ENCODE data around the gene PSKH1. TPM values are rescaled to one million over a fixed set of nuclear protein-coding genes. Genes with fewer than 3 reads are reported as not detected.
"Not testable (repeated sequence)": the region's sequence is repeated elsewhere in the genome, so short reads cannot be mapped to it uniquely, and the experiment has no call there.

PSKH1 gene
- total RNA-seq, 2 experiments from 2014 or later = 21.0 to 21.6 TPM

GRCh38 chr16:67934306-67935100 is 41.4 kb downstream of the PSKH1 start:
- peak overlapping the region; percentile 99 for H3K4me3 Mint-ChIP-seq
- H3K36me3 Mint-ChIP-seq = peaks cover 25% of the 10 kb centered on the region
- peaks cover 26% of the 10 kb centered on the region for H3K4me1 Mint-ChIP-seq
- H3K27ac Mint-ChIP-seq = peak overlapping the region; percentile 98
- CTCF ChIA-PET = interaction anchor here (0.5 to 4.5 kb wide), 6 partner anchors 10 to 413 kb away, joined by 3 to 35 read pairs (median 8); partner anchors contain the start of gene NRN1L
- H3K27me3 Mint-ChIP-seq = no peaks in the 10 kb centered on the region
- no peaks in the 10 kb centered on the region for H3K9me3 Mint-ChIP-seq (ENCODE audit: low read depth)
- no peak for ATAC-seq
- DNase-seq = peak; percentile 40

GRCh38 chr16:67935101-67935401 is 42.0 kb downstream of the PSKH1 start:
- no peaks in the 10 kb centered on the region for H3K9me3 Mint-ChIP-seq (ENCODE audit: low read depth)
- peak overlapping the region; percentile 99 for H3K4me3 Mint-ChIP-seq
- CTCF ChIA-PET = interaction anchor here (0.7 to 4.5 kb wide), 15 partner anchors 9 to 414 kb away, joined by 3 to 35 read pairs (median 4); partner anchors contain the start of genes CARMIL2, NRN1L, RANBP10 and TSNAXIP1
- DNase-seq (no peak), ATAC-seq (no peak)
- H3K4me1 Mint-ChIP-seq = peaks cover 32% of the 10 kb centered on the region
- peak overlapping the region; percentile 98 for H3K27ac Mint-ChIP-seq
- peaks cover 25% of the 10 kb centered on the region for H3K36me3 Mint-ChIP-seq
- H3K27me3 Mint-ChIP-seq = no peaks in the 10 kb centered on the region

DNA sequence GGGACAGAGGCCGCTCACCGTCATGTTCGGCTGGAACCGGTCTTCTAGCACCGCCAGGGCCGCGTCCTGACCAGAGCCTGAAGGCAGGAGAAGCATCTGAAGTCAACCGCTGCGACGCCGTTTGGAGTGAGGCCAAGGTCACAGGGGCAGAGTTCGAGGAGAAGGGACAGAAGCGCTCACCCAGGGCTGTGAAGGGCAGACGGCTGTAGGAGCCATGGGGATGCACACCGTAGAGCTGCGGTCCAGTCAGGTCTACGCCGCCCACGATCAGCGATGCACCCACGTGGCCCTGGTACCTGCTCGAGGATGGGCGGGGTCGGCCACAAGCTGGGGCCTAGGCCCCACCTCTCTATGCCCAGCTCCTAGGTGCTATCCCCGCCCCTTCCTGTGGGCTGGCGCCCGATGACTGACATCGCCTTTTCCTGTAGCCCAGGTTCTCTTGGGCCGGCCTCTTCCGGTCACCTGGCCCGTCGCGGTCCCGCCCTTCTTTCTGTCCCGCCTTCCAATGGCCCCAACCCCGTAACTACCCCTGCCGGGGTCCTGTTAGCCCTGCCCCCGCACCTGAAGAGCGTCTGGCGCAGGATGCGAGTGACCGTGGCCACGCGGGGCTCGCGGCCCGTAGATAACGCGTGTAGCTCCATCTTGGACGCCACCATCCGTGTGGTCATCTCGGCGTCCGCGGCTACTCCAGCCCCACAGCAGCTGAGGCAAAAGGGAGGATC is 42.5 kb downstream of the PSKH1 start:
- no peaks in the 10 kb centered on the region for H3K9me3 Mint-ChIP-seq (ENCODE audit: low read depth)
- H3K27me3 Mint-ChIP-seq = no peaks in the 10 kb centered on the region
- CTCF ChIA-PET = interaction anchor here (0.7 to 4.5 kb wide), 25 partner anchors 9 to 422 kb away, joined by 3 to 35 read pairs (median 4); partner anchors contain the start of genes C16orf86, CARMIL2, ENKD1 and NRN1L
- H3K4me1 Mint-ChIP-seq = peaks cover 37% of the 10 kb centered on the region
- peaks cover 25% of the 10 kb centered on the region for H3K36me3 Mint-ChIP-seq
- ATAC-seq (peak; percentile 88), DNase-seq (peak; percentile 98)
- H3K4me3 Mint-ChIP-seq = peak overlapping the region; percentile 99
- peak overlapping the region; percentile 98 for H3K27ac Mint-ChIP-seq

DNA sequence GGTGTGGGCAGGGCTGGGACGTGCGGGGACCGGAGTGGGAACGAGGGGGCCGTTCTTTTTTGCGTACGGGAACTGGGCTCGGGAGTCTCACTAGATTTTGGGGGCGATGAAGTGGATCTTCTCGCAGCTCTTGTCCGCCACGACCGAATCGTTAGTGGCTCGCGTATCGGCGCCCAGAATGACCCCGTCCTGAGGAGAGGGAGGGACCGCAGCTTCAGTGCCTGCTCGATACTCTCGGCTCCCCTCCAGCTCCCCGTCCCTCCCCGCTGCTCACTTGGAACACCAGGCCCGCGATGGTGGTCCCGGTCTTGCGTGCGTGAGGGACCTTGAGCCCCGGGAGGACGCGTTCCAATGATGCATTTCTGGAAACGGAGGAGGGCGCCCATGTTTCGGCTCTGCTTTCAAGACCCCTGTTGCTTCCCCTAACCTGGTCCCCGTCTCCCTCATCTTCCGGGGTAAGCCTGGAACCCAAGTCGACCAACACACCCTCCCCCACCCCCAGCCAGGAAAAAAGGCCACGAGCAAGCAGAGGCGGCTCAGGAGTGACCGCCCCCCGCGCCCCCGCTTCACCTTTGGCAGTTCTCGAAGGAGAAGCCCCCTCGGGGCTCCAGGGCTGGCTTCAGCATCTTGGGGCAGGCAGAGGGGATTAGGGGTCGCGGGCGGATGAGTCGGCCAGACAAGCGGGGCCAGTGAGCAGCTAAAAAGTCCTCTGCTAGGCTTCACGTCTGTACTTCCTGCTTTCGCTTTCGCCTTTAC is 43.2 kb downstream of the PSKH1 start, which contains the start of gene PSMB10:
Gene PSMB10 (minus strand): TSS at position 727 of the 756 bp plus-strand sequence. CDS start 101 bp downstream, at position 626.
- peaks cover 39% of the 10 kb centered on the region for H3K4me1 Mint-ChIP-seq
- H3K27ac Mint-ChIP-seq = peak within 1 kb of the TSS; percentile 98
- CTCF ChIA-PET = interaction anchor here (0.6 to 4.5 kb wide), 28 partner anchors 8 to 422 kb away, joined by 3 to 35 read pairs (median 4); partner anchors contain the start of genes C16orf86, ENKD1, NRN1L and RANBP10
- no peaks in the 10 kb centered on the region for H3K9me3 Mint-ChIP-seq (ENCODE audit: low read depth)
- H3K36me3 Mint-ChIP-seq = peaks cover 25% of the 10 kb centered on the region
- no peak for DNase-seq
- peak; percentile 66 for ATAC-seq
- H3K4me3 Mint-ChIP-seq = peak within 1 kb of the TSS; percentile 99
- no peaks in the 10 kb centered on the region for H3K27me3 Mint-ChIP-seq

- H3K4me3 Mint-ChIP-seq = peak overlapping the region; percentile 99
- peaks cover 25% of the 10 kb centered on the region for H3K36me3 Mint-ChIP-seq
- H3K27me3 Mint-ChIP-seq = no peaks in the 10 kb centered on the region
- peaks cover 47% of the 10 kb centered on the region for H3K4me1 Mint-ChIP-seq
- peak; percentile 93 for DNase-seq
- H3K27ac Mint-ChIP-seq = peak overlapping the region; percentile 98
- CTCF ChIA-PET = interaction anchor here (0.6 to 4.5 kb wide), 13 partner anchors 9 to 423 kb away, joined by 3 to 35 read pairs (median 5); partner anchors contain the start of genes C16orf86, ENKD1 and NRN1L
- no peaks in the 10 kb centered on the region for H3K9me3 Mint-ChIP-seq (ENCODE audit: low read depth)
- ATAC-seq = no peak
These were observed 44.0 kb downstream of the PSKH1 start for GRCh38 chr16:67936880-67937605.

GRCh38 chr16:67937713-67938112 is 44.7 kb downstream of the PSKH1 start:
- H3K27me3 Mint-ChIP-seq; H3K9me3 Mint-ChIP-seq (ENCODE audit: low read depth); DNase-seq; ATAC-seq: not testable (repeated sequence)
- peaks cover 27% of the 10 kb centered on the region for H3K36me3 Mint-ChIP-seq
- H3K27ac Mint-ChIP-seq = peak overlapping the region; percentile 98
- peaks cover 49% of the 10 kb centered on the region for H3K4me1 Mint-ChIP-seq
- CTCF ChIA-PET = interaction anchor here (0.7 to 4.5 kb wide), 4 partner anchors 10 to 122 kb away, joined by 3 to 35 read pairs (median 14); partner anchors contain the start of gene NRN1L
- H3K4me3 Mint-ChIP-seq = peak overlapping the region; percentile 99

GRCh38 chr16:67939507-67940445 is 46.7 kb downstream of the PSKH1 start:
- peak; percentile 62 for DNase-seq
- Mint-ChIP-seq H3K27me3 (no peaks in the 10 kb centered on the region), H3K4me3 (peak overlapping the region; percentile 13), H3K4me1 (peaks cover 42% of the 10 kb centered on the region), H3K36me3 (peaks cover 14% of the 10 kb centered on the region), H3K27ac (peak overlapping the region; percentile 69), H3K9me3 (ENCODE audit: low read depth) (no peaks in the 10 kb centered on the region)
- ATAC-seq = no peak
- CTCF ChIA-PET = interaction anchor here (0.7 to 5.2 kb wide), 12 partner anchors 9 to 419 kb away, joined by 3 to 28 read pairs (median 4); partner anchors contain the start of gene NRN1L

DNA sequence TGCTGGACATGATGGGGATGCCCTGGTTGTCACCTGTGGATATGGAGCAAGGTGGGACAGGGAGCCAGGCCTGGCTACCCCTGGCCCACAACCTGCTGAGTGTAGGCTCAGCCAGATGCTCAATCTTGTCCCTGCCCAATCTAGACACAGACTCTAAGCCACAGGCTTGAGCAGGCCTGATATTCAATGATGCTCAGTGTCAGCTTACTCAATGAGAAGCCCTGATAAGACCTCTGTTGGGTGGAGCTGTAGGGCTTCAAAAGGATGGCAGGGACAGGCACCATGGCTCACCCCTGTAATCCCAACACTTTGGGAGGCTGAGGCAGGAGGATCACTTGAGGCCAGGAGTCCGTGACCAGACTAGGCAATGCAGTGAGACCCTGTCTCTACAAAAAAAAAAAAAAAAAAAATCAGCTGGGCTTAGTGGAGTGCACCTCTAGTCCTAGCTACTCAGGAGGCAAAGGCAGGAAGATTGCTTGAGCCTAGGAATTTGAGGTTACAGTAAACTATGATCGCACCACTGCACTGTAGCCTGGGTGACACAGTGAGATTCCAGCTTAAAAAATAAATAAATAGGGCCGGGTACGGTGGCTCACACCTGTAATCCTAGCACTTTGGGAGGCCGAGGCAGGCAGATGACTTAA is 47.5 kb downstream of the PSKH1 start:
- Mint-ChIP-seq H3K4me3 (no peak overlapping the region), H3K4me1 (peaks cover 34% of the 10 kb centered on the region), H3K9me3 (ENCODE audit: low read depth) (no peaks in the 10 kb centered on the region)

DNA sequence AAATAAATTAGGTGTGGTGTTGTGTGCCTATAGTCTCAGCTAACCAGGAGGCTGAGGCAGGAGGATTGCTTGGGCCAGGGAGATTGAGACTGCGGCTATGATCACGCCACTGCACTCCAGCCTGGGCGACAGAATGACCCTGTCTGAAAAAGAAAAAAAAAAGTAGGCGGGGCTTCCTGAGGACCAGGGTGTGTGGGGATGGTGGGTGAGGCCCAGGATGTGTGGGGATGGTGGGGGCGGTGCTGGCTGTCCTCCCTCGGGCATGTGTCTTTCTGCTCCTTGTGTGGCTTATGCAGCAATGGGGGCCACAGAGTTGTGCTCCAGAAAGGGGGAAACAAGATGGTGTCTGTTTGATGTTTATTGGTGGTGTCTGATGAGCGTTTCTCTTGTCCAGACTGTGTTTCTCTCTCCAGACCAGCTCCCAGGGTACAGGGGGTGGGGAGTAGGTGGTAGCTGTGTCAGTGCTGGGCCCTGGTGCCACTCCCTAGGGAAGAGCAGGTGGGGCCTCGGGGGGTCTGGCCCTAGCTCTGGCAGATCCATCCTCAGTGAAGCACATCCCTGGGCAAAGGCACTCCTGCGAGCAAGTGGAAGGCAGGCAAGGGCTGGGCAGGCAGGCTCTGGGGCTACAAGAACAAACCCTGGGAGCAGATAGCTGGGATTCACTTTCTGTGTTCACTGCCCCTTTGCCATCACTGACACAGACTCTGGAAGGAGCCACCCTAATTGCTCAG is 48.6 kb downstream of the PSKH1 start:
- Mint-ChIP-seq H3K4me1 (peaks cover 34% of the 10 kb centered on the region), H3K27ac (peak overlapping the region; percentile 56), H3K9me3 (ENCODE audit: low read depth) (no peaks in the 10 kb centered on the region), H3K27me3 (no peaks in the 10 kb centered on the region), H3K36me3 (peaks cover 11% of the 10 kb centered on the region), H3K4me3 (no peak overlapping the region)
- CTCF ChIA-PET = interaction anchor here (0.6 to 5.2 kb wide), 18 partner anchors 14 to 461 kb away, joined by 3 to 28 read pairs (median 4); partner anchors contain the start of genes ATP6V0D1 and NRN1L
- ATAC-seq (no peak), DNase-seq (no peak)

More for the DNA sequence above, 47.5 kb downstream of the PSKH1 start:
- CTCF ChIA-PET = interaction anchor here (0.6 to 5.2 kb wide), 13 partner anchors 8 to 823 kb away, joined by 3 to 28 read pairs (median 5); partner anchors contain the start of gene NRN1L
- DNase-seq (no peak), ATAC-seq (no peak)
- Mint-ChIP-seq H3K36me3 (peaks cover 11% of the 10 kb centered on the region), H3K27ac (peak overlapping the region; percentile 69), H3K27me3 (no peaks in the 10 kb centered on the region)

DNA sequence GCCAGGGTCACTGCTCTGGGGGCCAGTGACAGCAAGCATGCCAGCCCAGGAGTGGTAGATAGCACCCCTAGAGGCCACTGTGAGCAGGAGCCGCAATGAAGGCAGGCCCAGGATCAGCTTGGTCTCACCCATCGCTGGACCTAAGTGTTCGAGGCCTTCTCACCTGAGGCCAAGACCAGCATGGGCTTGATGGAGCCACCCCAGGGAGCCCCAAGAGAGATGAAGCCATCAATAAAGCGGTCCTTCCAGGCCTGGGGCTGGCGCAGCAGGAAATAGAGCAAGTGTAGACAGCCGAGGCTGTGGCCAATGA is 49.1 kb downstream of the PSKH1 start:
- Mint-ChIP-seq H3K27me3 (no peaks in the 10 kb centered on the region), H3K9me3 (ENCODE audit: low read depth) (no peaks in the 10 kb centered on the region), H3K4me3 (no peak overlapping the region), H3K4me1 (peaks cover 30% of the 10 kb centered on the region), H3K36me3 (peaks cover 10% of the 10 kb centered on the region), H3K27ac (no peak overlapping the region)
- ATAC-seq (peak; percentile 60), DNase-seq (peak; percentile 59)
- CTCF ChIA-PET = interaction anchor here (0.6 to 5.2 kb wide), 15 partner anchors 9 to 462 kb away, joined by 3 to 28 read pairs (median 3); partner anchors contain the start of genes ATP6V0D1 and NRN1L

All from activated CD8-positive, alpha-beta memory T cell treated with anti-CD3 and anti-CD28 coated beads, Interleukin-2, amount 10 ng/mL, durations not matched to agents 7 days and 5 days (primary cell).